ENCODE data around the gene MYH7B. TPM values are rescaled to one million over a fixed set of nuclear protein-coding genes. Genes with fewer than 3 reads are reported as not detected.

The MYH7B gene
- total and polyA plus RNA-seq, 12 donors, result 22.1 to 962 (median 182) TPM

DNA sequence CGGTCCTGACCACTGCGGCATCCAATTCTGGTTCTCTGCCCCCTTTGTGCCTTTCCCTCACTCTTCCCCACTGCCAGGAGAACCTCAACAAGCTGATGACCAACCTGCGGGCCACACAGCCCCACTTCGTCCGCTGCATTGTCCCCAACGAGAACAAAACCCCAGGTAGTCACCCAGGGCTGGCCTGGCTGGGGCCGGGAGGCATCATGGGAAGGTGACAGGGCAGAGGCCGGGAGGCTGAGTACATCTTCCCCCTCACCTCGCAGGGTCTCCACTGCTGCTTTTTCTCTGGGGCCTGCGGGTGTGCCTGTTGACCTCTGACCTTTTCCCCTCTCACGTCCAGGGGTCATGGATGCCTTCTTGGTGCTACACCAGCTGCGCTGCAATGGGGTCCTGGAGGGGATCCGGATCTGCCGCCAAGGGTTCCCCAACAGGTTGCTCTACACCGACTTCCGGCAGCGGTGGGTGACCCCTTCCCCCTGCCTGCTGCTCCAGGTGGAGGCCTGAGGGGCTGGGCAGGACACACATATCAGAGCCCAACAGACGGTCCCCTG lies 35.1 kb downstream of the MYH7B start:
- Histone ChIP-seq H3K27me3 (no peaks in the 10 kb centered on the region), H3K4me1 (peaks cover 0 to 78% (median 25%) of the 10 kb centered on the region in 9 donors), H3K27ac (peak overlapping the region in 3 of 10 donors; percentile 6 to 44 (median 34)), H3K36me3 (peaks cover 0 to 85% (median 40%) of the 10 kb centered on the region in 9 donors), H3K9me3 (no peaks in the 10 kb centered on the region), H3K4me3 (no peak overlapping the region)
- intact Hi-C loops (cut with DNase I), result no loop called here
- TF ChIP-seq, protein P1, sequence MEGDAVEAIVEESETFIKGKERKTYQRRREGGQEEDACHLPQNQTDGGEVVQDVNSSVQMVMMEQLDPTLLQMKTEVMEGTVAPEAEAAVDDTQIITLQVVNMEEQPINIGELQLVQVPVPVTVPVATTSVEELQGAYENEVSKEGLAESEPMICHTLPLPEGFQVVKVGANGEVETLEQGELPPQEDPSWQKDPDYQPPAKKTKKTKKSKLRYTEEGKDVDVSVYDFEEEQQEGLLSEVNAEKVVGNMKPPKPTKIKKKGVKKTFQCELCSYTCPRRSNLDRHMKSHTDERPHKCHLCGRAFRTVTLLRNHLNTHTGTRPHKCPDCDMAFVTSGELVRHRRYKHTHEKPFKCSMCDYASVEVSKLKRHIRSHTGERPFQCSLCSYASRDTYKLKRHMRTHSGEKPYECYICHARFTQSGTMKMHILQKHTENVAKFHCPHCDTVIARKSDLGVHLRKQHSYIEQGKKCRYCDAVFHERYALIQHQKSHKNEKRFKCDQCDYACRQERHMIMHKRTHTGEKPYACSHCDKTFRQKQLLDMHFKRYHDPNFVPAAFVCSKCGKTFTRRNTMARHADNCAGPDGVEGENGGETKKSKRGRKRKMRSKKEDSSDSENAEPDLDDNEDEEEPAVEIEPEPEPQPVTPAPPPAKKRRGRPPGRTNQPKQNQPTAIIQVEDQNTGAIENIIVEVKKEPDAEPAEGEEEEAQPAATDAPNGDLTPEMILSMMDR (IDR thresholded peaks at IDR 0.05), result no peak
- DNase-seq (no peak), ATAC-seq (no peak)
- 72 to 78% methylated on average over 18 of the region's 18 CpGs for WGBS, 2 donors

DNA sequence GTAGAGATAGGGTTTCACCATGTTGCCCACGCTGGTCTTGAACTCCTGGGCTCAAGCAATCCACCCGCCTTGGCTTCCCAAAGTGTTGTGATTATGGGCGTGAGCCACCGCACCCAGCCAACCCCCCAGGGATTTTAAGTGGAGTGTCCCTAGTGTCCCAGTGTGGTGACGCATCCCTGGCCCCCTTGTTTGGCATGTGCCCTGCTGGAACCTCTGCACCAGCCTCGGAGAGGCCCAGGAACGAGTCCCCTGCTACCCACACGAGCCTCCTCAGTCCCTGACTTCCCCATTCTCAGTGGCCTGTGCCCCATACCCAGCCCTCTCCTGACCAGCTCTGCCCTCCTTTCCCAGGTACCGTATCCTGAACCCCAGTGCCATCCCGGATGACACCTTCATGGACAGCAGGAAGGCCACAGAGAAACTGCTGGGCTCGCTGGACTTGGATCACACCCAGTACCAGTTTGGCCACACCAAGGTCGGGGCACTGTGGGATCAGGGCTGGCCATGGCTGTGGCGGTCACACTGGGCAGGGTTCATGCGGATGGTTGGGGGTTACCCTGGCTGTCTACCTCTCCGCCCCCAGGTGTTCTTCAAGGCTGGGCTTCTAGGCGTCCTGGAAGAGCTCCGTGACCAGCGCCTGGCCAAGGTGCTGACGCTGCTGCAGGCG lies 37.2 kb downstream of the MYH7B start:
- ATAC-seq, result peak in 4 of 8 donors; percentile 3 to 15 (median 8)
- peaks cover 0 to 73% (median 8%) of the 10 kb centered on the region in 9 donors for H3K4me1 ChIP-seq
- peak overlapping the region in 6 of 10 donors; percentile 10 to 65 (median 42) for H3K27ac ChIP-seq
- WGBS, 2 donors, result 72 to 76% methylated on average over 20 of the region's 20 CpGs
- no peaks in the 10 kb centered on the region for H3K27me3 ChIP-seq
- H3K36me3 ChIP-seq, result peaks cover 0 to 95% (median 59%) of the 10 kb centered on the region in 9 donors
- no peaks in the 10 kb centered on the region for H3K9me3 ChIP-seq
- intact Hi-C loops (cut with DNase I), result no loop called here
- DNase-seq, result no peak
- TF ChIP-seq, protein P1 (IDR thresholded peaks at IDR 0.05), result no peak
- no peak overlapping the region for H3K4me3 ChIP-seq

DNA sequence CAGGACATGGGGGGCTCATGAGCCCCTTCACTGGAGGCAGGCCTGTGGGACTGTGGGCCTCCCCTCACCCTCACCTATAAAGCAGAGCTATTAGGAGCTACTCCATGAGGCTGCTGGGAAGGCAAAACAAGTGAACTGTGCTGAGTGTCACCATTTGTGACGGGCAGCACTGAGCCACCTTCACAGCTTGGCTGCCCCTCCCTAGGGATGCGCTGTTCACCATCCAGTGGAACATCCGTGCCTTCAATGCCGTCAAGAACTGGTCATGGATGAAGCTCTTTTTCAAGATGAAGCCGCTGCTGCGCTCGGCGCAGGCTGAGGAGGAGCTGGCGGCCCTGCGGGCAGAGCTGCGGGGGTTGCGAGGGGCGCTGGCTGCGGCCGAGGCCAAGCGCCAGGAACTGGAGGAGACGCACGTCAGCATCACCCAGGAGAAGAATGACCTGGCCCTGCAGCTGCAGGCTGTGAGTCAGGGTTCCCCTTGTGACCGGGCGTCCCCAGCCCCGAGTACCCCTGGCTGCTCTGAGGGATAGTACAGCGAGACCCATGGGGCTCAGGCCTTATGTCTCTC lies 38.4 kb downstream of the MYH7B start:
- Histone ChIP-seq H3K9me3 (no peaks in the 10 kb centered on the region), H3K4me1 (peaks cover 0 to 63% (median 2%) of the 10 kb centered on the region in 9 donors), H3K4me3 (no peak overlapping the region), H3K27ac (peak overlapping the region in 7 of 10 donors; percentile 3 to 65 (median 44)), H3K27me3 (no peaks in the 10 kb centered on the region), H3K36me3 (peaks cover 0 to 99% (median 71%) of the 10 kb centered on the region in 9 donors)
- TF ChIP-seq, protein P1 (IDR thresholded peaks at IDR 0.05), result no peak
- intact Hi-C loops (cut with DNase I), result no loop called here
- DNase-seq, result no peak
- ATAC-seq, result peak in 4 of 8 donors; percentile 17 to 61 (median 37)
- 68 to 76% methylated on average over 22 of the region's 22 CpGs for WGBS, 2 donors

DNA sequence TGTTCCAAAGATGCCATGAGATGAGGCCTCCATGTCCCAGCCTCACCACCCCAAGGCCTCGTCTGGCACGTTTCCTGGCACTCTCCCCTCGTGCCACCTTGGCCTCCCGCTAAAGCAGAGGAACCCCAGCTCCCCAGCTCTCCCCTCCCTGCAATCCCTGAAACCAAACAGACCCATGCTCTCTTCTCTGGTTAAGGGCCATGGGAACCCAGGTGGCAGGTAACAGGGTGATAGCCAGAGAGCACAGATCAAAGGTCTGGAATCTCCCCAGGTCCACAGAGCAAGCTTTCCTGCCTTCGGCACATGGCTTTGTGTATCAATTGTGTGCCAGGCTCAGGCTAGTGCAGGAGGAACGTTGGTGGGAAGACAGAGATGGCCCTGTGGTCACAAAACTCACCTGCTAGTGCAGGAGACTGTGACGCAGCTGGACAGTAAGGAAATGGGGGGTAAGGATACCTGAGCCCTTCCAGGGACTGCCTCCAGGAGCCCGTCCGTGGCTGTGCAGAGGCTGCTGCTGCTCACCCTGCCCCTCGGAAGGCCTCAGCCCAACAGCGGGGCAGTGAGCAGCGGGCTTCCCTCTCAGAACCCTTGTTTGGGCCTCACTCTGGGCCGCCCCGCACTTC lies 39.0 kb downstream of the MYH7B start:
- ATAC-seq (no peak), DNase-seq (no peak)
- Histone ChIP-seq H3K4me3 (no peak overlapping the region), H3K27ac (peak overlapping the region in 6 of 10 donors; percentile 10 to 65 (median 46)), H3K4me1 (peaks cover 0 to 57% (median 0%) of the 10 kb centered on the region in 9 donors), H3K36me3 (peaks cover 0 to 99% (median 77%) of the 10 kb centered on the region in 9 donors), H3K9me3 (no peaks in the 10 kb centered on the region), H3K27me3 (no peaks in the 10 kb centered on the region)
- intact Hi-C loops (cut with DNase I), result no loop called here
- WGBS, 2 donors, result 60 to 72% methylated on average over 14 of the region's 14 CpGs
- TF ChIP-seq, protein P1 (IDR thresholded peaks at IDR 0.05), result no peak
